GM23338 (cell line): ENCODE measurements around the gene DPP10. TPM values are rescaled to one million over a fixed set of nuclear protein-coding genes. Genes with fewer than 3 reads are reported as not detected.

Experiments used
- ATAC-seq: fragments of 200-7000 bp; cut with Tn5 transposase; 3 replicates; pipeline ENCODE4 v1.9.1; 2020
- DNase-seq: peaks from one replicate; pipeline ENCODE4 v3.0.0-alpha.2; 2015; ENCODE audit warnings: low spot score
- H2AFZ ChIP-seq: fragments of 200-600 bp; sonication (generic); 2 replicates; pipeline ENCODE4 v1.8.0; 2016; ENCODE audit warnings: antibody characterized with exemption, mild to moderate bottlenecking, moderate library complexity
- H3F3A ChIP-seq: fragments of 200-600 bp; sonication (generic); replicated peaks from 2 replicates; pipeline ENCODE4 v1.8.0; 2017; ENCODE audit warnings: antibody characterized with exemption, mixed run types, low read depth
- H3K27ac ChIP-seq: fragments of 200-600 bp; sonication (generic); 2 replicates; pipeline ENCODE4 v1.6.1; 2016; ENCODE audit warnings: low read depth
- H3K27me3 ChIP-seq: fragments of 200-600 bp; sonication (generic); 2 replicates; pipeline ENCODE4 v1.8.0; 2016; ENCODE audit warnings: mild to moderate bottlenecking, mixed run types, moderate library complexity; ENCODE audit not compliant: insufficient read depth
- H3K36me3 ChIP-seq: fragments of 200-600 bp; sonication (generic); 2 replicates; pipeline ENCODE4 v1.8.0; 2016; ENCODE audit warnings: mild to moderate bottlenecking; ENCODE audit not compliant: insufficient read depth
- H3K4me1 ChIP-seq: fragments of 200-600 bp; sonication (generic); 2 replicates; pipeline ENCODE4 v1.8.0; 2016; ENCODE audit warnings: mild to moderate bottlenecking, moderate library complexity; ENCODE audit not compliant: insufficient read depth
- H3K4me2 ChIP-seq: fragments of 200-600 bp; sonication (generic); 2 replicates; pipeline ENCODE4 v1.7.1; 2017; ENCODE audit warnings: mixed run types
- H3K4me3 ChIP-seq: fragments of 200-600 bp; sonication (generic); 2 replicates; pipeline ENCODE4 v1.6.1; 2016; ENCODE audit warnings: mixed run types
- H3K79me2 ChIP-seq: fragments of 200-600 bp; sonication (generic); replicated peaks from 2 replicates; pipeline ENCODE4 v1.8.0; 2017; ENCODE audit warnings: mild to moderate bottlenecking; ENCODE audit not compliant: insufficient read depth
- H3K9me2 ChIP-seq: fragments of 200-600 bp; sonication (generic); 2 replicates; pipeline ENCODE4 v1.8.0; 2017; ENCODE audit not compliant: insufficient read depth
- H4K20me1 ChIP-seq: fragments of 200-600 bp; sonication (generic); replicated peaks from 2 replicates; pipeline ENCODE4 v1.8.0; 2017; ENCODE audit warnings: mild to moderate bottlenecking; ENCODE audit not compliant: insufficient read depth
- H3K27ac Mint-ChIP-seq: 2 replicates; pipeline ENCODE4 v1.8.0; 2020; ENCODE audit warnings: inconsistent platforms, mild to moderate bottlenecking, moderate library complexity, mixed read lengths
- H3K27me3 Mint-ChIP-seq: 3 replicates; pipeline ENCODE4 v1.8.0; 2022; ENCODE audit warnings: low read depth, mild to moderate bottlenecking, moderate library complexity, mixed read lengths, inconsistent platforms; ENCODE audit not compliant: insufficient read depth, poor library complexity
- H3K36me3 Mint-ChIP-seq: 3 replicates; pipeline ENCODE4 v1.8.0; 2021; ENCODE audit warnings: low read depth, mild to moderate bottlenecking, inconsistent platforms, moderate library complexity, mixed read lengths
- H3K4me1 Mint-ChIP-seq: 3 replicates; pipeline ENCODE4 v1.8.0; 2020; ENCODE audit warnings: mild to moderate bottlenecking, inconsistent platforms, mixed read lengths
- H3K4me3 Mint-ChIP-seq: 3 replicates; pipeline ENCODE4 v1.8.0; 2021; ENCODE audit warnings: moderate library complexity, mild to moderate bottlenecking, inconsistent platforms, mixed read lengths
- H3K9me3 Mint-ChIP-seq: 3 replicates; pipeline ENCODE4 v1.8.0; 2020; ENCODE audit warnings: moderate library complexity, mild to moderate bottlenecking, inconsistent platforms, mixed read lengths
- CREB1 ChIP-seq: fragments of 250-450 bp; sonication (Bioruptor Pico); IDR thresholded peaks from 2 replicates; pipeline ENCODE4 v1.5.0; 2020; ENCODE audit warnings: low read depth, mild to moderate bottlenecking, moderate library complexity
- EZH2 ChIP-seq: fragments of 200-600 bp; sonication (generic); IDR thresholded peaks from one replicate; pipeline ENCODE4 v1.8.0; 2017; ENCODE audit warnings: antibody characterized with exemption, mild to moderate bottlenecking, low read depth; ENCODE audit not compliant: unreplicated experiment
- JUNB ChIP-seq: IDR thresholded peaks from one replicate; pipeline ENCODE4 v1.6.1; 2016; ENCODE audit warnings: antibody characterized with exemption; ENCODE audit not compliant: unreplicated experiment
- ZNF114 ChIP-seq: fragments of 250-450 bp; sonication (Bioruptor Pico); IDR thresholded peaks from 2 replicates; pipeline ENCODE4 v1.5.0; 2020; ENCODE audit warnings: mild to moderate bottlenecking, moderate library complexity
- ZNF331 ChIP-seq: fragments of 250-450 bp; sonication (Bioruptor Pico); IDR thresholded peaks from 2 replicates; pipeline ENCODE4 v1.5.0; 2020; ENCODE audit warnings: low read depth, mild to moderate bottlenecking, moderate library complexity
- polyA plus RNA-seq: library from polyadenylated mRNA; unstranded; fragments of >200 nt; fragmentation: Nextera tagmentation; extraction: Ambion mirVana; gene quantifications from 2 replicates; pipeline ENCODE4 v1.2.1, GENCODE V29; 2016
- total RNA-seq: library from RNA; depleted of rRNA; stranded (reverse); fragments of >200 nt; shearing (Covaris generic); gene quantifications from 2 replicates; pipeline ENCODE4 v1.2.3, GENCODE V29; 2014
- TF ChIP-seq, protein P1 (sequence below): IDR thresholded peaks from one replicate; pipeline ENCODE4 v1.6.1; 2018; ENCODE audit warnings: antibody characterized with exemption; ENCODE audit not compliant: unreplicated experiment
- TF ChIP-seq, protein P2 (sequence below), 2 experiments: fragments of 200-600 bp in 1 of 2; sonication (generic) in 1 of 2; conservative IDR thresholded peaks; 2 replicates each; pipeline versions ENCODE4 v1.5.1 to v1.6.1; 2016 to 2017; ENCODE audit warnings: antibody characterized with exemption in 2 of 2, low read depth in 2 of 2, mild to moderate bottlenecking in 2 of 2, moderate library complexity in 1 of 2

DPP10 gene
- total and polyA plus RNA-seq, 2 experiments from 2014 or later = 3.6 to 14.8 TPM

DNA sequence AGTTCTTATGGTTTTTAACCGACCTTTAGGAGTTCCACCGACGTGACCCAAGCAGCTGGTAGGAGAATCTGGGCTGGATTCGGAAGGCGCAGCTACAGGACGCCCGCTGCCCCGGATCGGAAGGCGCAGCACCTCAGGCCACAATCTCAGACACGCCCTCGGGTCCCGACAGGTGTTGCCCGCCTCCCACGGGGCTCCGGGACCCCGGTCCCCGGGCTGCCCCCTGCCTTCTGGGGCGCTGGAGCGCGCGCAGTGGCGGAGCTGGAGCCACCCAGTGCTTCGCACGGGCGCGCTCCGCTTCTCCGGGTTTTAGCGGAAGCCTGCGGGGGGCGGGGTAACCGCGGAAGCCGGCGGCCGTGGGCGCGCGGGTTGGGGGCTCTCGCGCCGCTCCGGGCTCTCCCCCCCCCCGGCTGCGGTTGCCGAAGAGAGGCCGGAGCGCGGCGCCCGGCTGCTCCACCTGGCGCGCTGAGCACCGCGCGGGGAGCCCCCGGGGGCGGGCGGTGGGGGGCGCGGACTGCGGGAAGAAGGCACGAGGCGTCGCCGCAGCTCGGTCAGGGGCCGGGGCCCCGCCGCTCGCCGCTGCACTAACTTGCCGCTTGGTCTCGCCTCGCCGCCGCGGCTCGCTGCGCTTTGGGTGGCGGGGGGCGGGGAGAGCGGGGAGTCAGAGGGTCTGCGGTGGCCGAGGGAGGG, 718.8 kb downstream of the DPP10 start:
- Histone ChIP-seq H3K36me3 (no peaks in the 10 kb centered on the region), H3K27ac (no peak overlapping the region), H3K4me2 (peak overlapping the region; percentile 95), H2AFZ (peak overlapping the region; percentile 91), H3K4me1 (peaks cover 8% of the 10 kb centered on the region; the same call in 1 of the 2 replicates), H3K79me2 (peaks cover 15% of the 10 kb centered on the region), H3F3A (no peaks in the 10 kb centered on the region), H3K9me2 (no peaks in the 10 kb centered on the region), H4K20me1 (peaks cover 15% of the 10 kb centered on the region), H3K4me3 (peak overlapping the region; percentile 79), H3K27me3 (peaks cover 41% of the 10 kb centered on the region)
- DNase-seq (peak; percentile 80), ATAC-seq (peak; percentile 45)
- peaks cover 11% of the 10 kb centered on the region for H3K4me1 Mint-ChIP-seq
- TF ChIP-seq, protein P1, sequence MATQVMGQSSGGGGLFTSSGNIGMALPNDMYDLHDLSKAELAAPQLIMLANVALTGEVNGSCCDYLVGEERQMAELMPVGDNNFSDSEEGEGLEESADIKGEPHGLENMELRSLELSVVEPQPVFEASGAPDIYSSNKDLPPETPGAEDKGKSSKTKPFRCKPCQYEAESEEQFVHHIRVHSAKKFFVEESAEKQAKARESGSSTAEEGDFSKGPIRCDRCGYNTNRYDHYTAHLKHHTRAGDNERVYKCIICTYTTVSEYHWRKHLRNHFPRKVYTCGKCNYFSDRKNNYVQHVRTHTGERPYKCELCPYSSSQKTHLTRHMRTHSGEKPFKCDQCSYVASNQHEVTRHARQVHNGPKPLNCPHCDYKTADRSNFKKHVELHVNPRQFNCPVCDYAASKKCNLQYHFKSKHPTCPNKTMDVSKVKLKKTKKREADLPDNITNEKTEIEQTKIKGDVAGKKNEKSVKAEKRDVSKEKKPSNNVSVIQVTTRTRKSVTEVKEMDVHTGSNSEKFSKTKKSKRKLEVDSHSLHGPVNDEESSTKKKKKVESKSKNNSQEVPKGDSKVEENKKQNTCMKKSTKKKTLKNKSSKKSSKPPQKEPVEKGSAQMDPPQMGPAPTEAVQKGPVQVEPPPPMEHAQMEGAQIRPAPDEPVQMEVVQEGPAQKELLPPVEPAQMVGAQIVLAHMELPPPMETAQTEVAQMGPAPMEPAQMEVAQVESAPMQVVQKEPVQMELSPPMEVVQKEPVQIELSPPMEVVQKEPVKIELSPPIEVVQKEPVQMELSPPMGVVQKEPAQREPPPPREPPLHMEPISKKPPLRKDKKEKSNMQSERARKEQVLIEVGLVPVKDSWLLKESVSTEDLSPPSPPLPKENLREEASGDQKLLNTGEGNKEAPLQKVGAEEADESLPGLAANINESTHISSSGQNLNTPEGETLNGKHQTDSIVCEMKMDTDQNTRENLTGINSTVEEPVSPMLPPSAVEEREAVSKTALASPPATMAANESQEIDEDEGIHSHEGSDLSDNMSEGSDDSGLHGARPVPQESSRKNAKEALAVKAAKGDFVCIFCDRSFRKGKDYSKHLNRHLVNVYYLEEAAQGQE = no peak
- TF ChIP-seq ZNF331 (CRISPR knock-in tag) (no peak), EZH2 (no peak), JUNB (no peak), CREB1 (CRISPR knock-in tag) (no peak)
- peaks cover 4% of the 10 kb centered on the region; the same call in 2 of the 3 replicates for H3K36me3 Mint-ChIP-seq
- no peak overlapping the region for H3K27ac Mint-ChIP-seq
- peaks cover 26% of the 10 kb centered on the region for H3K27me3 Mint-ChIP-seq
- peak overlapping the region; percentile 88 for H3K4me3 Mint-ChIP-seq
- no peaks in the 10 kb centered on the region; the same call in 2 of the 3 replicates for H3K9me3 Mint-ChIP-seq

DNA sequence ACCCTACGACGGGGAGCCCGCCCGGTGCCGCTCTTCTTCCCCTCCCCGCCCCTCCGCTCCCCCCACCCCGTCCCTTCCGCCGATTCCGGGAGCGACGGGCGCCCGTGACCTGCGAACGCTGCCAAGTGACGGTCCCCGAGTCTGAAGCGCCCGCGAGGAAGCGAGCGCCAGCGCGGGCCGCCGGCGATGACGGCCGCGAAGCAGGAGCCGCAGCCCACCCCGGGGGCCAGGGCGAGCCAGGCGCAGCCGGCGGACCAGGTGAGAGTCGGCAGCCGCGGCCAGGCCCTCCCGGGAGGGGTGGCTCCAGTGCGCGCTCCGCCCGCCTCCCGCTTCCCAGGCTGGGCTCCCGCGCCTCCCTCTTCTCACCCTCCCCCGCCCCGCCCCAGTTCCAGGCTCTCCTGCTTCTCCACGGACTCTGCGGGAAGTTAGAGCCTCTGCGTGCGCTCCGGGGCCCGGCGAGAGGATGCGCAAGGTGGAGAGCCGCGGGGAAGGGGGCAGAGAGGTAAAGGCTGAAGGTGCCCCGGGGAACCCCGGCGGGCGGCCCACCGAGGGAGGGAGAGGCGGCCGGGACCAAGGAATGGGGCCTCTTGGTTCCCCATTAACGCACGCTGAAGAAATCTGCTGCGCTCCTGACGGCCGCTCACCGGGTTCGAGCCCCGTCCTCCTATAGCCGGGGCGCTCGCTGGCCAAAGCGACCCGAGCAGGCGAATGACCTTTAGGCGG, 719.5 kb downstream of the DPP10 start:
- peaks cover 15% of the 10 kb centered on the region for H4K20me1 ChIP-seq
- TF ChIP-seq ZNF114 (CRISPR knock-in tag) (no peak), JUNB (no peak)
- TF ChIP-seq, protein P2, sequence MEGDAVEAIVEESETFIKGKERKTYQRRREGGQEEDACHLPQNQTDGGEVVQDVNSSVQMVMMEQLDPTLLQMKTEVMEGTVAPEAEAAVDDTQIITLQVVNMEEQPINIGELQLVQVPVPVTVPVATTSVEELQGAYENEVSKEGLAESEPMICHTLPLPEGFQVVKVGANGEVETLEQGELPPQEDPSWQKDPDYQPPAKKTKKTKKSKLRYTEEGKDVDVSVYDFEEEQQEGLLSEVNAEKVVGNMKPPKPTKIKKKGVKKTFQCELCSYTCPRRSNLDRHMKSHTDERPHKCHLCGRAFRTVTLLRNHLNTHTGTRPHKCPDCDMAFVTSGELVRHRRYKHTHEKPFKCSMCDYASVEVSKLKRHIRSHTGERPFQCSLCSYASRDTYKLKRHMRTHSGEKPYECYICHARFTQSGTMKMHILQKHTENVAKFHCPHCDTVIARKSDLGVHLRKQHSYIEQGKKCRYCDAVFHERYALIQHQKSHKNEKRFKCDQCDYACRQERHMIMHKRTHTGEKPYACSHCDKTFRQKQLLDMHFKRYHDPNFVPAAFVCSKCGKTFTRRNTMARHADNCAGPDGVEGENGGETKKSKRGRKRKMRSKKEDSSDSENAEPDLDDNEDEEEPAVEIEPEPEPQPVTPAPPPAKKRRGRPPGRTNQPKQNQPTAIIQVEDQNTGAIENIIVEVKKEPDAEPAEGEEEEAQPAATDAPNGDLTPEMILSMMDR (conservative IDR thresholded peaks at IDR 0.05; ENCODE audit: low read depth in 2 of 2) = no peak
- H3K79me2 ChIP-seq = peaks cover 20% of the 10 kb centered on the region
- H3K9me2 ChIP-seq = no peaks in the 10 kb centered on the region
- DNase-seq = peak; percentile 76
- no peaks in the 10 kb centered on the region for H3K36me3 ChIP-seq
- no peak overlapping the region for H3K27ac ChIP-seq
- peaks cover 26% of the 10 kb centered on the region for H3K27me3 Mint-ChIP-seq
- H3K36me3 Mint-ChIP-seq = peaks cover 4% of the 10 kb centered on the region; the same call in 2 of the 3 replicates
- H3F3A ChIP-seq = no peaks in the 10 kb centered on the region
- H3K4me1 ChIP-seq = peaks cover 8% of the 10 kb centered on the region; the same call in 1 of the 2 replicates
- H3K4me3 ChIP-seq = peak overlapping the region; percentile 79
- peak overlapping the region; percentile 88 for H3K4me3 Mint-ChIP-seq
- H3K4me2 ChIP-seq = peak overlapping the region; percentile 95
- H2AFZ ChIP-seq = peak overlapping the region; percentile 61
- H3K9me3 Mint-ChIP-seq = no peaks in the 10 kb centered on the region; the same call in 2 of the 3 replicates
- ATAC-seq = peak; percentile 74
- peaks cover 41% of the 10 kb centered on the region for H3K27me3 ChIP-seq
- H3K27ac Mint-ChIP-seq = no peak overlapping the region
- peaks cover 11% of the 10 kb centered on the region for H3K4me1 Mint-ChIP-seq
